Measurements from ENCODE around the gene FBXO21. TPM values are rescaled to one million over a fixed set of nuclear protein-coding genes. Genes with fewer than 3 reads are reported as not detected.
"Not testable (repeated sequence)": the region's sequence is repeated elsewhere in the genome, so short reads cannot be mapped to it uniquely, and the experiment has no call there.

FBXO21 gene
- total RNA-seq, 2 experiments from 2014 or later = 34.4 to 60.8 TPM

GRCh38 chr12:117096501-117097042, 93.7 kb downstream of the FBXO21 start:
- Histone ChIP-seq H3K79me2 (ENCODE audit: insufficient read depth, low read depth, low read length) (no peaks in the 10 kb centered on the region), H3K27ac (ENCODE audit: low read depth, low read length, poor library complexity, severe bottlenecking) (no peak overlapping the region), H2AFZ (ENCODE audit: low read length) (no peak overlapping the region), H3K9me2 (ENCODE audit: insufficient read depth, low read length) (no peaks in the 10 kb centered on the region), H4K20me1 (ENCODE audit: insufficient read depth, low read length) (no peaks in the 10 kb centered on the region), H3K9me3 (ENCODE audit: low read length) (no peaks in the 10 kb centered on the region), H3K4me1 (ENCODE audit: insufficient read depth, low read length, poor library complexity, severe bottlenecking) (peaks cover 13% of the 10 kb centered on the region), H3K4me3 (ENCODE audit: low read depth, low read length, poor library complexity, severe bottlenecking) (no peak overlapping the region), H3K36me3 (ENCODE audit: insufficient read depth, low read length) (no peaks in the 10 kb centered on the region), H3K4me2 (ENCODE audit: low read length) (no peak overlapping the region)
- no TSS peak for BruUV-seq (replicated peaks)
- POLR2A ChIA-PET = no interaction called here
- intact Hi-C loops (cut with micrococcal nuclease; ENCODE audit: unreplicated experiment) = no loop called here
- CTCF ChIA-PET (ENCODE audit: unreplicated experiment) = no interaction called here
- TF ChIP-seq, protein P1, sequence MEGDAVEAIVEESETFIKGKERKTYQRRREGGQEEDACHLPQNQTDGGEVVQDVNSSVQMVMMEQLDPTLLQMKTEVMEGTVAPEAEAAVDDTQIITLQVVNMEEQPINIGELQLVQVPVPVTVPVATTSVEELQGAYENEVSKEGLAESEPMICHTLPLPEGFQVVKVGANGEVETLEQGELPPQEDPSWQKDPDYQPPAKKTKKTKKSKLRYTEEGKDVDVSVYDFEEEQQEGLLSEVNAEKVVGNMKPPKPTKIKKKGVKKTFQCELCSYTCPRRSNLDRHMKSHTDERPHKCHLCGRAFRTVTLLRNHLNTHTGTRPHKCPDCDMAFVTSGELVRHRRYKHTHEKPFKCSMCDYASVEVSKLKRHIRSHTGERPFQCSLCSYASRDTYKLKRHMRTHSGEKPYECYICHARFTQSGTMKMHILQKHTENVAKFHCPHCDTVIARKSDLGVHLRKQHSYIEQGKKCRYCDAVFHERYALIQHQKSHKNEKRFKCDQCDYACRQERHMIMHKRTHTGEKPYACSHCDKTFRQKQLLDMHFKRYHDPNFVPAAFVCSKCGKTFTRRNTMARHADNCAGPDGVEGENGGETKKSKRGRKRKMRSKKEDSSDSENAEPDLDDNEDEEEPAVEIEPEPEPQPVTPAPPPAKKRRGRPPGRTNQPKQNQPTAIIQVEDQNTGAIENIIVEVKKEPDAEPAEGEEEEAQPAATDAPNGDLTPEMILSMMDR (conservative IDR thresholded peaks at IDR 0.05; ENCODE audit: low read length) = no peak
- no peak for TF ChIP-seq EZH2phosphoT487 (IDR thresholded peaks at IDR 0.05; ENCODE audit: borderline replicate concordance, low read depth, low read length)
- no peak for DNase-seq (ENCODE audit: low spot score)

- POLR2A ChIA-PET = interaction anchor here (0.6 to 0.7 kb wide), 2 partner anchors 268 to 331 kb away, joined by 3 to 4 read pairs; no protein-coding TSS in a partner anchor
- intact Hi-C loops (cut with micrococcal nuclease; ENCODE audit: unreplicated experiment) = not testable (repeated sequence)
Observed at GRCh38 chr12:117095191-117095590, 95.1 kb downstream of the FBXO21 start.

GRCh38 chr12:117093918-117094630, 96.2 kb downstream of the FBXO21 start:
- H3K27ac ChIP-seq (ENCODE audit: low read depth, low read length, poor library complexity, severe bottlenecking) = no peak overlapping the region
- H3K36me3 ChIP-seq (ENCODE audit: insufficient read depth, low read length) = no peaks in the 10 kb centered on the region
- ChIA-PET CTCF (ENCODE audit: unreplicated experiment) (no interaction called here), POLR2A (interaction anchor here (0.7 to 1.0 kb wide), 2 partner anchors 13 to 14 kb away, joined by 3 to 4 read pairs; no protein-coding TSS in a partner anchor)
- TF ChIP-seq EZH2phosphoT487 (IDR thresholded peaks at IDR 0.05; ENCODE audit: borderline replicate concordance, low read depth, low read length) = no peak
- TF ChIP-seq, protein P1 (conservative IDR thresholded peaks at IDR 0.05; ENCODE audit: low read length) = no peak
- H4K20me1 ChIP-seq (ENCODE audit: insufficient read depth, low read length) = no peaks in the 10 kb centered on the region
- no TSS peak for BruUV-seq (replicated peaks)
- H3K4me3 ChIP-seq (ENCODE audit: low read depth, low read length, poor library complexity, severe bottlenecking) = no peak overlapping the region
- peaks cover 12% of the 10 kb centered on the region for H3K9me3 ChIP-seq (ENCODE audit: low read length)
- H3K79me2 ChIP-seq (ENCODE audit: insufficient read depth, low read depth, low read length) = no peaks in the 10 kb centered on the region
- peaks cover 9% of the 10 kb centered on the region for H3K4me1 ChIP-seq (ENCODE audit: insufficient read depth, low read length, poor library complexity, severe bottlenecking)
- intact Hi-C loops (cut with micrococcal nuclease; ENCODE audit: unreplicated experiment) = no loop called here
- DNase-seq (ENCODE audit: low spot score) = no peak
- no peaks in the 10 kb centered on the region for H3K9me2 ChIP-seq (ENCODE audit: insufficient read depth, low read length)
- H2AFZ ChIP-seq (ENCODE audit: low read length) = no peak overlapping the region
- no peak overlapping the region for H3K4me2 ChIP-seq (ENCODE audit: low read length)

More at GRCh38 chr12:117095191-117095590, 95.1 kb downstream of the FBXO21 start:
- H3K27ac ChIP-seq (ENCODE audit: low read depth, low read length, poor library complexity, severe bottlenecking); H3K9me3 ChIP-seq (ENCODE audit: low read length); H3K4me2 ChIP-seq (ENCODE audit: low read length); H4K20me1 ChIP-seq (ENCODE audit: insufficient read depth, low read length); BruUV-seq (replicated peaks); H2AFZ ChIP-seq (ENCODE audit: low read length); H3K79me2 ChIP-seq (ENCODE audit: insufficient read depth, low read depth, low read length); DNase-seq (ENCODE audit: low spot score); CTCF ChIA-PET (ENCODE audit: unreplicated experiment); H3K4me3 ChIP-seq (ENCODE audit: low read depth, low read length, poor library complexity, severe bottlenecking); H3K9me2 ChIP-seq (ENCODE audit: insufficient read depth, low read length); H3K36me3 ChIP-seq (ENCODE audit: insufficient read depth, low read length): not testable (repeated sequence)
- peaks cover 13% of the 10 kb centered on the region for H3K4me1 ChIP-seq (ENCODE audit: insufficient read depth, low read length, poor library complexity, severe bottlenecking)

Measured in OCI-LY7 (cell line).